Suprapubic skin (tissue), 4 donors: ENCODE results near the gene DTNB.

Experiments used
- EP300 ChIP-seq: sonication (generic); formaldehyde crosslinking; IDR thresholded peaks from one replicate; pipeline ENCODE4 v1.6.1; 2017; ENCODE audit warnings: antibody characterized with exemption
- POLR2A ChIP-seq, 2 donors: fragments of 450-650 bp; IDR thresholded peaks; one replicate each; pipeline ENCODE4 v1.6.1; 2017; ENCODE audit warnings: antibody characterized with exemption in 2 of 2, mild to moderate bottlenecking in 2 of 2, moderate library complexity in 2 of 2
- POLR2AphosphoS5 ChIP-seq, 3 donors: sonication (generic); formaldehyde crosslinking; IDR thresholded peaks; one replicate each; pipeline ENCODE4 v1.6.1; 2017; ENCODE audit warnings: antibody characterized with exemption in 3 of 3
- TF ChIP-seq, protein P1 (sequence below), 2 donors: fragments of 200-600 bp in 1 of 2; fragments of 450-650 bp in 1 of 2; sonication (generic) in 1 of 2; IDR thresholded peaks; one replicate each; pipeline ENCODE4 v1.5.1; 2016 to 2019; ENCODE audit warnings: antibody characterized with exemption in 2 of 2, mild to moderate bottlenecking in 1 of 2, moderate library complexity in 1 of 2

DNA sequence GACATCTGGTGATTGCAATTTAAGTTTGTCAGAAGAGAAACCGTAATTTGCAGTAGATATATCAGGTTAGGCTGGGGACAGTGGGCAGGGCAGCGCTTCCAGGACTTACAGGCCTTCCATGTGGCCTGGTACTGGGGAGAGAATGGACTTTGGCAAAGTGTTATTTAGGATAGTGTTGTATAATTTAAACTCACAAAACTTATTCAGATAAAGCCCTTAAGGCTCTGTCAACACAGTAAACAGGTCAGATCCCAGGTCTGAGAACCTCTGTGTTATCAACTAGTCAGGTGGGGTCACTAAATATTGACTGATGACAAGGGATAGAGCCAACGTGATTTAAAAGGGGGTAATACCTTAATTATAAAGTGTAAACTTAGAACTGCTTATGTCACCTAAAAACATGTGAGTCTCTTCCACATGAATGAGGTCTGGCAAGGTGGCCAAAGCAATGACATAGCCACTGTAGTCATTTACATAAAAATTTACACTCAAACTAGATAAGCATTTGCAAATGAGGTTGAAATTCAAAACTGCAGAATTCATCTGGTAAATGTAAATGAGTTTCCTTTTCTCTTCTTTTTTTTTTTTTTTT is 251.5 kb downstream of the DTNB start:
- TF ChIP-seq, protein P1, sequence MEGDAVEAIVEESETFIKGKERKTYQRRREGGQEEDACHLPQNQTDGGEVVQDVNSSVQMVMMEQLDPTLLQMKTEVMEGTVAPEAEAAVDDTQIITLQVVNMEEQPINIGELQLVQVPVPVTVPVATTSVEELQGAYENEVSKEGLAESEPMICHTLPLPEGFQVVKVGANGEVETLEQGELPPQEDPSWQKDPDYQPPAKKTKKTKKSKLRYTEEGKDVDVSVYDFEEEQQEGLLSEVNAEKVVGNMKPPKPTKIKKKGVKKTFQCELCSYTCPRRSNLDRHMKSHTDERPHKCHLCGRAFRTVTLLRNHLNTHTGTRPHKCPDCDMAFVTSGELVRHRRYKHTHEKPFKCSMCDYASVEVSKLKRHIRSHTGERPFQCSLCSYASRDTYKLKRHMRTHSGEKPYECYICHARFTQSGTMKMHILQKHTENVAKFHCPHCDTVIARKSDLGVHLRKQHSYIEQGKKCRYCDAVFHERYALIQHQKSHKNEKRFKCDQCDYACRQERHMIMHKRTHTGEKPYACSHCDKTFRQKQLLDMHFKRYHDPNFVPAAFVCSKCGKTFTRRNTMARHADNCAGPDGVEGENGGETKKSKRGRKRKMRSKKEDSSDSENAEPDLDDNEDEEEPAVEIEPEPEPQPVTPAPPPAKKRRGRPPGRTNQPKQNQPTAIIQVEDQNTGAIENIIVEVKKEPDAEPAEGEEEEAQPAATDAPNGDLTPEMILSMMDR (IDR thresholded peaks at IDR 0.05), result no peak
- TF ChIP-seq POLR2A (IDR thresholded peaks at IDR 0.05) (no peak), EP300 (no peak), POLR2AphosphoS5 (IDR thresholded peaks at IDR 0.05) (no peak)
